Suprapubic skin (tissue), 4 donors: ENCODE results near the gene GALNT18. TPM values are rescaled to one million over a fixed set of nuclear protein-coding genes. Genes with fewer than 3 reads are reported as not detected.

Experiments used
- DNase-seq, 2 donors: peaks; one replicate each; pipeline ENCODE4 v3.0.0-alpha.2; 2019; ENCODE audit warnings: low spot score in 2 of 2
- H3K27ac ChIP-seq: fragments of 200-600 bp; sonication (generic); one replicate; pipeline ENCODE4 v1.5.1; 2019
- H3K27me3 ChIP-seq: fragments of 200-600 bp; sonication (generic); one replicate; pipeline ENCODE4 v1.5.1; 2019
- H3K36me3 ChIP-seq: fragments of 200-600 bp; sonication (generic); one replicate; pipeline ENCODE4 v1.5.1; 2019
- H3K4me1 ChIP-seq: fragments of 200-600 bp; sonication (generic); one replicate; pipeline ENCODE4 v1.5.1; 2019
- H3K4me3 ChIP-seq: fragments of 200-600 bp; sonication (generic); one replicate; pipeline ENCODE4 v1.5.1; 2019; ENCODE audit warnings: mild to moderate bottlenecking
- H3K9me3 ChIP-seq: fragments of 200-600 bp; sonication (generic); one replicate; pipeline ENCODE4 v1.5.1; 2019
- CTCF ChIP-seq, 2 donors: fragments of 200-600 bp in 1 of 2; fragments of 450-650 bp in 1 of 2; sonication (generic) in 1 of 2; IDR thresholded peaks; one replicate each; pipeline ENCODE4 v1.5.1; 2016 to 2019; ENCODE audit warnings: antibody characterized with exemption in 2 of 2, mild to moderate bottlenecking in 1 of 2, moderate library complexity in 1 of 2
- EP300 ChIP-seq: sonication (generic); formaldehyde crosslinking; IDR thresholded peaks from one replicate; pipeline ENCODE4 v1.6.1; 2017; ENCODE audit warnings: antibody characterized with exemption
- POLR2A ChIP-seq, 2 donors: fragments of 450-650 bp; IDR thresholded peaks; one replicate each; pipeline ENCODE4 v1.6.1; 2017; ENCODE audit warnings: antibody characterized with exemption in 2 of 2, mild to moderate bottlenecking in 2 of 2, moderate library complexity in 2 of 2
- POLR2AphosphoS5 ChIP-seq, 3 donors: sonication (generic); formaldehyde crosslinking; IDR thresholded peaks; one replicate each; pipeline ENCODE4 v1.6.1; 2017; ENCODE audit warnings: antibody characterized with exemption in 3 of 3
- WGBS: methylation state at CpG from one replicate; pipeline ENCODE4 v1.1.5; 2018; 5-methylcytosine and 5-hydroxymethylcytosine counted together
- total RNA-seq, 4 donors: library from RNA; depleted of rRNA; stranded (reverse); fragments of >200 nt; gene quantifications; one replicate each; pipeline ENCODE4 v1.1.0, GENCODE V29; 2016

GALNT18 gene
- total RNA-seq, 4 donors from 2014 or later, result 20.6 to 26.0 (median 23.1) TPM

GRCh38 chr11:11281626-11282025 lies 340.2 kb downstream of the GALNT18 start:
- no peak for TF ChIP-seq POLR2A (IDR thresholded peaks at IDR 0.05)
- no peak for TF ChIP-seq EP300
- TF ChIP-seq POLR2AphosphoS5 (IDR thresholded peaks at IDR 0.05), result no peak
- no peak for TF ChIP-seq CTCF (IDR thresholded peaks at IDR 0.05)
- Histone ChIP-seq H3K36me3 (no peaks in the 10 kb centered on the region), H3K27me3 (no peaks in the 10 kb centered on the region), H3K27ac (no peak overlapping the region), H3K4me3 (no peak overlapping the region), H3K4me1 (no peaks in the 10 kb centered on the region), H3K9me3 (no peaks in the 10 kb centered on the region)
- WGBS, result 65% methylated on average over 5 of the region's 5 CpGs
- no peak for DNase-seq

DNA sequence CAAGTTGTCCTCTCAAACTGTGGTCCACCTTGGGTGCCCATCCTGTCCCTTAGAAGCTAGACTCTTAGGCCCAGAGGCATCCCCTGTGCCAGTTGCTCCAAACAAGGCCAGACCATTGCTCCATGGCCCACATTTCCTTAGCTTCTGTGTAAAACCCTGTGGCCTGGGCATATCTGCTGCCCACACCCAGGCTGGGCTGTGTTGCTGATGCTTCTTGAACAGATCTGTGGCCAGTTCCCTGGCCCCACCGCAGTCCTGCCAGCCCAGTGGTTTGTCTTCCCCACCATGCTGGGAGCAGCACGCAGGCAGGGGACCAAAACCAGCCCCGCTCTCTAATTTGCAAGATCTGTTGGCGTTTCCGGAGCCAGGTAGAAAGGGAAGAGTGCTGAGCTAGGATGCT lies 341.0 kb downstream of the GALNT18 start:
- H3K36me3 ChIP-seq, result no peaks in the 10 kb centered on the region
- H3K27ac ChIP-seq, result no peak overlapping the region
- H3K9me3 ChIP-seq, result no peaks in the 10 kb centered on the region
- TF ChIP-seq POLR2A (IDR thresholded peaks at IDR 0.05) (no peak), EP300 (no peak), CTCF (IDR thresholded peaks at IDR 0.05) (no peak), POLR2AphosphoS5 (IDR thresholded peaks at IDR 0.05) (no peak)
- DNase-seq, result peak in 1 of 2 donors; percentile 19
- WGBS, result 100% methylated on average over 1 of the region's 5 CpGs
- H3K27me3 ChIP-seq, result no peaks in the 10 kb centered on the region
- H3K4me3 ChIP-seq, result no peak overlapping the region
- no peaks in the 10 kb centered on the region for H3K4me1 ChIP-seq

- Histone ChIP-seq H3K4me3 (no peak overlapping the region), H3K27ac (no peak overlapping the region)
- 69% methylated on average over 10 of the region's 11 CpGs for WGBS
These were observed 341.7 kb downstream of the GALNT18 start for GRCh38 chr11:11279956-11280689.

GRCh38 chr11:11272254-11272653 lies 349.6 kb downstream of the GALNT18 start:
- no peaks in the 10 kb centered on the region for H3K27me3 ChIP-seq
- H3K4me3 ChIP-seq, result no peak overlapping the region
- H3K9me3 ChIP-seq, result no peaks in the 10 kb centered on the region
- H3K27ac ChIP-seq, result no peak overlapping the region
- DNase-seq, result no peak
- 93% methylated on average over 1 of the region's 1 CpG for WGBS
- H3K36me3 ChIP-seq, result peaks cover 4% of the 10 kb centered on the region
- TF ChIP-seq POLR2A (IDR thresholded peaks at IDR 0.05) (no peak), EP300 (no peak), POLR2AphosphoS5 (IDR thresholded peaks at IDR 0.05) (no peak), CTCF (IDR thresholded peaks at IDR 0.05) (no peak)
- no peaks in the 10 kb centered on the region for H3K4me1 ChIP-seq

More at GRCh38 chr11:11279956-11280689, 341.7 kb downstream of the GALNT18 start:
- Histone ChIP-seq H3K27me3 (no peaks in the 10 kb centered on the region), H3K9me3 (no peaks in the 10 kb centered on the region), H3K36me3 (no peaks in the 10 kb centered on the region), H3K4me1 (no peaks in the 10 kb centered on the region)
- no peak for DNase-seq
- TF ChIP-seq POLR2A (IDR thresholded peaks at IDR 0.05) (no peak), POLR2AphosphoS5 (IDR thresholded peaks at IDR 0.05) (no peak), CTCF (IDR thresholded peaks at IDR 0.05) (no peak), EP300 (no peak)

DNA sequence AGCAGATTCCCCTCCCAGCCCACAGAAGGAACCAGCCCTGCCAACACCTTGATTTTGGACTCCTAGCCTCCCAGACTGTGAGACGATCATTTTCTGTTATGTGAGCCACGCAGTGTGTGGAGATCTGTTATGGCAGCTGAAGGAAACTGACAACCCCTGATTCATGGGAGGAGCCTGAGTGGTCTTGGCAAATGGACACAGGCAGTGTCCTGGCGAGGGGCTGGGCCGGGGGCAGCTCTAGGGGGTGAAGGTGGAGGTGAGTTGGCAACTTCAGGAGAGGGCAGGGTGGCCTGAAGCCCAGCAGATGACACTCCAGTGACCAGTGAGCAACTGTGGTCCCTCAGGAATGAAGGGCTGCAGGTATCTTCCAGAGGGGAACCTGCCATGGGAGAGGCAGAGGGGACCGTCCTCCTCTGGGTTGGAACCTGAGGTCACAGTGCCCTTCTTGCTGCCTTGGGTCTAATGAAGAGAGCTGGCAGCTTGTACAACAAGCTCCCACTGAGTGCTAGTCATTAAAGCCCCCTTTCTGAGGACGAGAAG lies 351.5 kb downstream of the GALNT18 start:
- H3K4me1 ChIP-seq, result no peaks in the 10 kb centered on the region
- H3K27ac ChIP-seq, result no peak overlapping the region
- H3K36me3 ChIP-seq, result peaks cover 4% of the 10 kb centered on the region
- TF ChIP-seq POLR2A (IDR thresholded peaks at IDR 0.05), result no peak
- TF ChIP-seq CTCF (IDR thresholded peaks at IDR 0.05), result no peak
- TF ChIP-seq POLR2AphosphoS5 (IDR thresholded peaks at IDR 0.05), result no peak
- TF ChIP-seq EP300, result no peak
- H3K4me3 ChIP-seq, result no peak overlapping the region
- WGBS, result 97% methylated on average over 6 of the region's 6 CpGs
- H3K9me3 ChIP-seq, result no peaks in the 10 kb centered on the region
- no peaks in the 10 kb centered on the region for H3K27me3 ChIP-seq
- no peak for DNase-seq
